H9 (cell line): Measurements from ENCODE around the gene C19orf47. TPM values are rescaled to one million over a fixed set of nuclear protein-coding genes. Genes with fewer than 3 reads are reported as not detected.
"Not testable (repeated sequence)": the region's sequence is repeated elsewhere in the genome, so short reads cannot be mapped to it uniquely, and the experiment has no call there.

ENCODE experiments used
- DNase-seq: peaks from one replicate; pipeline ENCODE4 v3.0.0-alpha.2; 2017
- H2AFZ ChIP-seq: one replicate; pipeline ENCODE4 v1.6.1; 2013; ENCODE audit warnings: mild to moderate bottlenecking, low read length, control low read depth, moderate library complexity
- H2AK5ac ChIP-seq: 2 replicates; pipeline ENCODE4 v1.6.1; 2013; ENCODE audit warnings: low read length, control low read depth, mixed read lengths; ENCODE audit not compliant: insufficient read length
- H2BK120ac ChIP-seq: one replicate; pipeline ENCODE4 v1.6.1; 2013; ENCODE audit warnings: low read depth, mild to moderate bottlenecking, low read length, control low read depth, inconsistent platforms; ENCODE audit not compliant: poor library complexity, severe bottlenecking
- H2BK12ac ChIP-seq: 2 replicates; pipeline ENCODE4 v1.6.1; 2013; ENCODE audit warnings: low read length, control low read depth, mixed read lengths, low read depth; ENCODE audit not compliant: insufficient read length
- H2BK15ac ChIP-seq: 2 replicates; pipeline ENCODE4 v1.6.1; 2013; ENCODE audit warnings: low read depth, low read length, control low read depth
- H2BK20ac ChIP-seq: one replicate; pipeline ENCODE4 v1.6.1; 2013; ENCODE audit warnings: low read depth, mild to moderate bottlenecking, low read length, control low read depth, inconsistent platforms; ENCODE audit not compliant: poor library complexity, severe bottlenecking
- H2BK5ac ChIP-seq: 2 replicates; pipeline ENCODE4 v1.6.1; 2013; ENCODE audit warnings: low read length, control low read depth, mixed read lengths; ENCODE audit not compliant: insufficient read length
- H3K14ac ChIP-seq: 2 replicates; pipeline ENCODE4 v1.6.1; 2013; ENCODE audit warnings: low read length, control low read depth; ENCODE audit not compliant: insufficient read depth
- H3K18ac ChIP-seq: 2 replicates; pipeline ENCODE4 v1.6.1; 2013; ENCODE audit warnings: low read depth, mild to moderate bottlenecking, mixed read lengths, low read length, control low read depth; ENCODE audit not compliant: insufficient read length
- H3K23ac ChIP-seq: 2 replicates; pipeline ENCODE4 v1.6.1; 2013; ENCODE audit warnings: low read length, control low read depth, mixed read lengths, low read depth; ENCODE audit not compliant: insufficient read length
- H3K23me2 ChIP-seq: 2 replicates; pipeline ENCODE4 v1.6.1; 2013; ENCODE audit warnings: low read depth, mild to moderate bottlenecking, mixed read lengths, low read length, control low read depth; ENCODE audit not compliant: insufficient read length, poor library complexity, severe bottlenecking
- H3K27ac ChIP-seq: 2 replicates; pipeline ENCODE4 v1.5.1; 2013; ENCODE audit warnings: low read length, control low read depth, mixed read lengths, low read depth; ENCODE audit not compliant: insufficient read length
- H3K27me3 ChIP-seq: 2 replicates; pipeline ENCODE4 v1.6.1; 2013; ENCODE audit warnings: low read length, control low read depth, inconsistent platforms; ENCODE audit not compliant: insufficient read depth
- H3K4ac ChIP-seq: 2 replicates; pipeline ENCODE4 v1.6.1; 2013; ENCODE audit warnings: low read depth, mild to moderate bottlenecking, control low read depth, inconsistent platforms, low read length, moderate library complexity
- H3K4me1 ChIP-seq: 2 replicates; pipeline ENCODE4 v1.6.1; 2013; ENCODE audit warnings: low read length, control low read depth, inconsistent platforms; ENCODE audit not compliant: insufficient read depth
- H3K4me2 ChIP-seq: 2 replicates; pipeline ENCODE4 v1.6.1; 2013; ENCODE audit warnings: low read length, control low read depth, mixed read lengths; ENCODE audit not compliant: insufficient read length, insufficient read depth
- H3K56ac ChIP-seq: 2 replicates; pipeline ENCODE4 v1.6.1; 2013; ENCODE audit warnings: low read depth, mild to moderate bottlenecking, mixed read lengths, low read length, control low read depth; ENCODE audit not compliant: insufficient read length
- H3K79me1 ChIP-seq: 2 replicates; pipeline ENCODE4 v1.6.1; 2013; ENCODE audit warnings: low read depth, mild to moderate bottlenecking, moderate library complexity, low read length, control low read depth, inconsistent platforms; ENCODE audit not compliant: insufficient read depth, poor library complexity, severe bottlenecking
- H3K79me2 ChIP-seq: 2 replicates; pipeline ENCODE4 v1.6.1; 2013; ENCODE audit warnings: low read length, control low read depth, inconsistent platforms; ENCODE audit not compliant: insufficient read depth
- H3K9ac ChIP-seq: 2 replicates; pipeline ENCODE4 v1.6.1; 2013; ENCODE audit warnings: low read length, control low read depth, mixed read lengths; ENCODE audit not compliant: insufficient read length; ENCODE audit errors: extremely low read depth
- H3K9me3 ChIP-seq: one replicate; pipeline ENCODE4 v1.6.1; 2013; ENCODE audit warnings: low read depth, low read length, inconsistent platforms; ENCODE audit not compliant: control insufficient read depth
- H3T11ph ChIP-seq: one replicate; pipeline ENCODE4 v1.6.1; 2013; ENCODE audit warnings: mild to moderate bottlenecking, low read length, control low read depth, inconsistent platforms
- H4K20me1 ChIP-seq: one replicate; pipeline ENCODE4 v1.6.1; 2013; ENCODE audit not compliant: control insufficient read depth, insufficient read length, insufficient read depth
- H4K5ac ChIP-seq: 2 replicates; pipeline ENCODE4 v1.6.1; 2013; ENCODE audit warnings: low read depth, mild to moderate bottlenecking, mixed read lengths, low read length, control low read depth; ENCODE audit not compliant: insufficient read length
- H4K8ac ChIP-seq: replicated peaks from 2 replicates; pipeline ENCODE4 v1.6.1; 2013; ENCODE audit warnings: low read length, control low read depth, mixed read lengths, low read depth; ENCODE audit not compliant: insufficient read length
- H4K91ac ChIP-seq: 2 replicates; pipeline ENCODE4 v1.6.1; 2013; ENCODE audit warnings: low read depth, mild to moderate bottlenecking, moderate library complexity, mixed read lengths, low read length, control low read depth; ENCODE audit not compliant: insufficient read length
- H3K27ac Mint-ChIP-seq, 3 experiments: 2 replicates in 2 of 3; 3 replicates in 1 of 3; pipeline ENCODE4 v1.8.0; 2020 to 2021; ENCODE audit warnings: mixed read lengths in 3 of 3, mild to moderate bottlenecking in 1 of 3, moderate library complexity in 1 of 3
- H3K27me3 Mint-ChIP-seq: 2 replicates; pipeline ENCODE4 v1.8.0; 2021; ENCODE audit warnings: low read depth, mild to moderate bottlenecking, moderate library complexity, mixed read lengths
- H3K36me3 Mint-ChIP-seq, 3 experiments: 2 replicates in 2 of 3; 3 replicates in 1 of 3; pipeline ENCODE4 v1.8.0; 2020 to 2021; ENCODE audit warnings: low read depth in 3 of 3, mixed read lengths in 3 of 3; ENCODE audit not compliant: insufficient read depth in 1 of 3
- H3K4me1 Mint-ChIP-seq, 2 experiments: 2 replicates each; pipeline ENCODE4 v1.8.0; 2020; ENCODE audit warnings: mixed read lengths in 2 of 2
- H3K4me3 Mint-ChIP-seq, 2 experiments: 2 replicates in 1 of 2; 3 replicates in 1 of 2; pipeline ENCODE4 v1.8.0; 2020 to 2021; ENCODE audit warnings: mild to moderate bottlenecking in 2 of 2, mixed read lengths in 2 of 2, moderate library complexity in 1 of 2
- H3K9me3 Mint-ChIP-seq, 2 experiments: 2 replicates in 1 of 2; 3 replicates in 1 of 2; pipeline ENCODE4 v1.8.0; 2020; ENCODE audit warnings: mild to moderate bottlenecking in 2 of 2, mixed read lengths in 2 of 2, moderate library complexity in 1 of 2
- WGBS: extraction: QIAGEN DNeasy Blood & Tissue Kit; methylation state at CpG from one replicate; pipeline ENCODE4 v1.1.7; 2013; ENCODE audit warnings: missing lambda C conversion rate, low lambda C conversion rate, mixed read lengths; ENCODE audit not compliant: insufficient read length; ENCODE audit errors: extremely low coverage; 5-methylcytosine and 5-hydroxymethylcytosine counted together
- total RNA-seq: library from RNA; stranded (reverse); gene quantifications from 2 replicates; pipeline ENCODE4 v1.2.1, GENCODE V29; 2021
- TF ChIP-seq, protein P1 (sequence below): fragments of 200-600 bp; sonication (generic); conservative IDR thresholded peaks from 3 replicates; pipeline ENCODE4 v1.8.0; 2021; ENCODE audit warnings: antibody characterized with exemption, mild to moderate bottlenecking

C19orf47 gene
- total RNA-seq, 1 experiment from 2014 or later, result 19.4 TPM

DNA sequence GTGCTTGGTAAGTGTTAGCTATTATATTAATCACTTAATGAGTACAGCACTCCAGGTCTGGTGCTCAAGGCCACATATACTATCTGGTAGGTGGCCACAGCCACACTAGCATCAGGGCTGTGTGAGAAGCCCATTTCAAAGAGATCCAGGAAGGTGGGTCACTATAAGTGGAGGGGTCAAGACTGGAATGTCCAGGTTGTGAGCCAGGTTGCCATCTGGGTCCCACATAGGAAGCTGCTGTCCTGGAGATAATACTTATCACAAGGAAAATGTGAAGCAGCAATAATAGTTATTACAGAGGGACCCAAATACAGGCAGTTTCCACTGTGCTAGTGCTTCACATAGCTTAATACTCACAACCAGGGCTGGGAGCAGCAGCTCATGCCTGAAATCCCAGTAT is 13.1 kb downstream of the C19orf47 start:
- Mint-ChIP-seq H3K27ac (no peak overlapping the region), H3K27me3 (no peaks in the 10 kb centered on the region), H3K36me3 (peaks cover 12 to 48% (median 43%) of the 10 kb centered on the region in 3 experiments; a peak in 6 of 7 replicates), H3K4me1 (peaks cover 0 to 1% of the 10 kb centered on the region in 2 experiments; a peak in 1 of 4 replicates), H3K4me3 (no peak overlapping the region), H3K9me3 (no peaks in the 10 kb centered on the region)
- H2BK15ac ChIP-seq, result no peak overlapping the region
- no peak for DNase-seq
- H2AK5ac ChIP-seq, result no peak overlapping the region
- no peak overlapping the region for H3K9ac ChIP-seq
- no peaks in the 10 kb centered on the region for H3K27me3 ChIP-seq
- no peak overlapping the region for H2BK20ac ChIP-seq
- H2BK12ac ChIP-seq, result no peak overlapping the region
- H4K20me1 ChIP-seq, result no peaks in the 10 kb centered on the region
- no peak overlapping the region for H3K4me2 ChIP-seq
- no peak overlapping the region for H2AFZ ChIP-seq
- H3K4me1 ChIP-seq, result no peaks in the 10 kb centered on the region
- H4K8ac ChIP-seq, result no peak overlapping the region
- no peak overlapping the region for H3K23ac ChIP-seq
- H3K14ac ChIP-seq, result no peak overlapping the region
- no peak overlapping the region for H2BK120ac ChIP-seq
- H3T11ph ChIP-seq, result no peak overlapping the region
- H4K5ac ChIP-seq, result no peak overlapping the region
- no peak overlapping the region for H2BK5ac ChIP-seq
- H3K79me2 ChIP-seq, result no peaks in the 10 kb centered on the region; the same call in 1 of the 2 replicates
- no peak overlapping the region for H3K56ac ChIP-seq
- TF ChIP-seq, protein P1, sequence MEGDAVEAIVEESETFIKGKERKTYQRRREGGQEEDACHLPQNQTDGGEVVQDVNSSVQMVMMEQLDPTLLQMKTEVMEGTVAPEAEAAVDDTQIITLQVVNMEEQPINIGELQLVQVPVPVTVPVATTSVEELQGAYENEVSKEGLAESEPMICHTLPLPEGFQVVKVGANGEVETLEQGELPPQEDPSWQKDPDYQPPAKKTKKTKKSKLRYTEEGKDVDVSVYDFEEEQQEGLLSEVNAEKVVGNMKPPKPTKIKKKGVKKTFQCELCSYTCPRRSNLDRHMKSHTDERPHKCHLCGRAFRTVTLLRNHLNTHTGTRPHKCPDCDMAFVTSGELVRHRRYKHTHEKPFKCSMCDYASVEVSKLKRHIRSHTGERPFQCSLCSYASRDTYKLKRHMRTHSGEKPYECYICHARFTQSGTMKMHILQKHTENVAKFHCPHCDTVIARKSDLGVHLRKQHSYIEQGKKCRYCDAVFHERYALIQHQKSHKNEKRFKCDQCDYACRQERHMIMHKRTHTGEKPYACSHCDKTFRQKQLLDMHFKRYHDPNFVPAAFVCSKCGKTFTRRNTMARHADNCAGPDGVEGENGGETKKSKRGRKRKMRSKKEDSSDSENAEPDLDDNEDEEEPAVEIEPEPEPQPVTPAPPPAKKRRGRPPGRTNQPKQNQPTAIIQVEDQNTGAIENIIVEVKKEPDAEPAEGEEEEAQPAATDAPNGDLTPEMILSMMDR, result no peak
- H3K9me3 ChIP-seq, result no peaks in the 10 kb centered on the region
- H3K18ac ChIP-seq, result no peak overlapping the region
- H3K4ac ChIP-seq, result no peak overlapping the region
- H4K91ac ChIP-seq, result no peak overlapping the region
- H3K79me1 ChIP-seq, result no peaks in the 10 kb centered on the region
- no peaks in the 10 kb centered on the region for H3K23me2 ChIP-seq
- H3K27ac ChIP-seq, result no peak overlapping the region

DNA sequence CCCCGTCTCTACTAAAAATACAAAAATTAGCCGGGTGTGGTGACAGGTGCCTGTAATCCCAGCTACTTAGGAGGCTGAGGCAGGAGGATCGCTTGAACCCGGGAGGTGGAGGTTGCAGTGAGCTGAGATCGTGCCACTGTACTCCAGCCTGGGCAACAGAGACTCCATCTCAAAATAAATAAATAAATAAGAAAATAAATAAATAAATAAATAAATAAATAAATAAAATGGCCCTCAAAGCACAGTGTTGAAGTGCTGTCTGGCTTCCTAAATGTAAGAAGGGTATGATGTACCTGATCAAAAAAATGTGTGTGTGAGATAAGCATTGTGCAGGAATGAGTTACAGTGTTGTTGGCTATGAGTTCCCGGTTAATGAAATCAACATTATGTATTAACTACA is 15.1 kb downstream of the C19orf47 start:
- H3K4me2 ChIP-seq, H3K23ac ChIP-seq, DNase-seq, H4K8ac ChIP-seq, H3K27ac ChIP-seq, H3K4ac ChIP-seq, H2BK5ac ChIP-seq, H3K14ac ChIP-seq, H2BK120ac ChIP-seq, H3K18ac ChIP-seq, H3K23me2 ChIP-seq, H4K5ac ChIP-seq, H3K56ac ChIP-seq, H2BK15ac ChIP-seq, H2AK5ac ChIP-seq, H3K27me3 ChIP-seq, H2BK20ac ChIP-seq, H3K4me1 ChIP-seq, H4K91ac ChIP-seq, H3K27ac Mint-ChIP-seq, H3K79me2 ChIP-seq, H2AFZ ChIP-seq, H3K4me3 Mint-ChIP-seq, H3K27me3 Mint-ChIP-seq, H4K20me1 ChIP-seq, H3K79me1 ChIP-seq, H3K9me3 ChIP-seq, H3T11ph ChIP-seq, H3K9ac ChIP-seq, H2BK12ac ChIP-seq, H3K9me3 Mint-ChIP-seq: not testable (repeated sequence)
- H3K36me3 Mint-ChIP-seq, result peaks cover 19 to 56% (median 48%) of the 10 kb centered on the region in 3 experiments; a peak in 6 of 7 replicates
- no CpG with 5 or more reads among the region's 6 CpGs for WGBS
- peaks cover 7 to 10% of the 10 kb centered on the region in 2 experiments for H3K4me1 Mint-ChIP-seq
